DND-41 (cell line): ENCODE data around the gene NEUROD2.

Experiments
- EZH2 ChIP-seq: IDR thresholded peaks from 3 replicates; pipeline ENCODE4 v1.6.1; 2012; ENCODE audit warnings: borderline replicate concordance, low read depth, mild to moderate bottlenecking, moderate library complexity, low read length, inconsistent platforms; ENCODE audit not compliant: severe bottlenecking
- TF ChIP-seq, protein P1 (sequence below): IDR thresholded peaks from 2 replicates; pipeline ENCODE4 v1.5.1; 2012; ENCODE audit warnings: borderline replicate concordance, low read length, moderate library complexity, mild to moderate bottlenecking; ENCODE audit not compliant: poor library complexity, severe bottlenecking; ENCODE audit errors: extremely low read depth

GRCh38 chr17:39599665-39600231 is 8.0 kb downstream of the NEUROD2 start:
- no peak for TF ChIP-seq EZH2
- TF ChIP-seq, protein P1, sequence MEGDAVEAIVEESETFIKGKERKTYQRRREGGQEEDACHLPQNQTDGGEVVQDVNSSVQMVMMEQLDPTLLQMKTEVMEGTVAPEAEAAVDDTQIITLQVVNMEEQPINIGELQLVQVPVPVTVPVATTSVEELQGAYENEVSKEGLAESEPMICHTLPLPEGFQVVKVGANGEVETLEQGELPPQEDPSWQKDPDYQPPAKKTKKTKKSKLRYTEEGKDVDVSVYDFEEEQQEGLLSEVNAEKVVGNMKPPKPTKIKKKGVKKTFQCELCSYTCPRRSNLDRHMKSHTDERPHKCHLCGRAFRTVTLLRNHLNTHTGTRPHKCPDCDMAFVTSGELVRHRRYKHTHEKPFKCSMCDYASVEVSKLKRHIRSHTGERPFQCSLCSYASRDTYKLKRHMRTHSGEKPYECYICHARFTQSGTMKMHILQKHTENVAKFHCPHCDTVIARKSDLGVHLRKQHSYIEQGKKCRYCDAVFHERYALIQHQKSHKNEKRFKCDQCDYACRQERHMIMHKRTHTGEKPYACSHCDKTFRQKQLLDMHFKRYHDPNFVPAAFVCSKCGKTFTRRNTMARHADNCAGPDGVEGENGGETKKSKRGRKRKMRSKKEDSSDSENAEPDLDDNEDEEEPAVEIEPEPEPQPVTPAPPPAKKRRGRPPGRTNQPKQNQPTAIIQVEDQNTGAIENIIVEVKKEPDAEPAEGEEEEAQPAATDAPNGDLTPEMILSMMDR = no peak
